Measurements from ENCODE around the gene PTPRT.

Gene PTPRT

DNA sequence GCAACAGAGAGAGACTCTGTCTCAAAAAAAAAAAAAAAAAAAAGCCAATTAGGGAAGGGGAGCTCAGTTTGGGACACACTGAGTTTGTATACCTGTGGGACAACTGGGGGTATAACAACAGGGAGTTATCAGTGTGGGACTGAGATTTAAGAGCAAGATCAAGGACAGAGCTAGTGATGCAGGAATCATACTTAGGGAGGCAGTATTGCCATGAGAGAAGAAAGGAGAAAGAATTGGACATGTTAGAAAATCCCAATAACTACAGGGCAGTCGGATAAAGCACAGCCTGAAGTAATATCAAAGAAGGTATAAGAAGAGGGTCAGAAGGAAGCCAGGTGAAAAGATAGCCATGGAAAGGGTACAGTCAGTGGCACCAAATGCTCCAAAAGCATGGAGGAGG is 121.2 kb downstream of the PTPRT start:
- H3K27ac ChIP-seq: no peak overlapping the region
- TF ChIP-seq ZFX (IDR thresholded peaks at IDR 0.05; ENCODE audit: borderline replicate concordance): no peak
- TF ChIP-seq, protein P1, sequence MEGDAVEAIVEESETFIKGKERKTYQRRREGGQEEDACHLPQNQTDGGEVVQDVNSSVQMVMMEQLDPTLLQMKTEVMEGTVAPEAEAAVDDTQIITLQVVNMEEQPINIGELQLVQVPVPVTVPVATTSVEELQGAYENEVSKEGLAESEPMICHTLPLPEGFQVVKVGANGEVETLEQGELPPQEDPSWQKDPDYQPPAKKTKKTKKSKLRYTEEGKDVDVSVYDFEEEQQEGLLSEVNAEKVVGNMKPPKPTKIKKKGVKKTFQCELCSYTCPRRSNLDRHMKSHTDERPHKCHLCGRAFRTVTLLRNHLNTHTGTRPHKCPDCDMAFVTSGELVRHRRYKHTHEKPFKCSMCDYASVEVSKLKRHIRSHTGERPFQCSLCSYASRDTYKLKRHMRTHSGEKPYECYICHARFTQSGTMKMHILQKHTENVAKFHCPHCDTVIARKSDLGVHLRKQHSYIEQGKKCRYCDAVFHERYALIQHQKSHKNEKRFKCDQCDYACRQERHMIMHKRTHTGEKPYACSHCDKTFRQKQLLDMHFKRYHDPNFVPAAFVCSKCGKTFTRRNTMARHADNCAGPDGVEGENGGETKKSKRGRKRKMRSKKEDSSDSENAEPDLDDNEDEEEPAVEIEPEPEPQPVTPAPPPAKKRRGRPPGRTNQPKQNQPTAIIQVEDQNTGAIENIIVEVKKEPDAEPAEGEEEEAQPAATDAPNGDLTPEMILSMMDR (IDR thresholded peaks at IDR 0.05): no peak

DNA sequence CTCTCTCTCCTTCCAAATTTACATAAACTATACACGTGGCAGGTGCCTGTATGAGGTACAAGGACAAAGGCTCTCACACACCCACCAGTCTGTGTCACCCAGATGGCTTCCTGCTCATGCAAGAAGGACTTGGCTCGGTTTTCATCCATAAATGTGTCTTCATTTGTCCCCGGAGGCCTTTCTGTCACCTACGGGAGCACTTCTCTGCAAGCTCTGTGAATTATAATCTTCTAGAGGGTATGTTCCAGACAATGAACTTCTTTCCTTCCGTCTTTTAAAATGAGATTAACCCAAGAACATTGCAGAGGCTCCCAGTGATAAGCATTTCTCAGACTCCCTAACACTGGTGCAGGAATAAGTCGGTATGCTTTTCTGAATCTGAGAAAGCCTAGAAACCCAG is 123.6 kb downstream of the PTPRT start:
- TF ChIP-seq ZFX (IDR thresholded peaks at IDR 0.05; ENCODE audit: borderline replicate concordance): no peak
- TF ChIP-seq, protein P1 (IDR thresholded peaks at IDR 0.05): no peak
- no peak overlapping the region for H3K27ac ChIP-seq

DNA sequence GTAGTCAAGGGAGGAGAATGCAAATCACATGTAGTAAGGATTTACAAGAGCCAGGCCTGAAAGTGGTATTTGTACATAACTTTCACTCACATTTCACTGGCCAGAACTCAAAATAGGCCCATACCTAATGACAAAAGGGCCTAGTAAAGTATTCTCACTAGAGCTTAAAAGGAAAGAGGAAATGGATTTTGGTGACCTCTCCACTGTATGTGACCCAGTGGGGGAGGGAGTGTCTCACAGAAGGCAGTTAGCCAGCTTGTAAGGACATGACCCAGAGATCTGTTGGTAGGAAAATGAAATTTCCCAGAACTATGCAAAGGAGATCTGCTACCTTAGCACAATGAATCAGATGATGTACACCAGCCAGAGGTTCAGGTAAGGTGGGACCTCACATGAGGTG is 124.4 kb downstream of the PTPRT start:
- no peak overlapping the region for H3K27ac ChIP-seq
- TF ChIP-seq, protein P1 (IDR thresholded peaks at IDR 0.05): no peak
- no peak for TF ChIP-seq ZFX (IDR thresholded peaks at IDR 0.05; ENCODE audit: borderline replicate concordance)

DNA sequence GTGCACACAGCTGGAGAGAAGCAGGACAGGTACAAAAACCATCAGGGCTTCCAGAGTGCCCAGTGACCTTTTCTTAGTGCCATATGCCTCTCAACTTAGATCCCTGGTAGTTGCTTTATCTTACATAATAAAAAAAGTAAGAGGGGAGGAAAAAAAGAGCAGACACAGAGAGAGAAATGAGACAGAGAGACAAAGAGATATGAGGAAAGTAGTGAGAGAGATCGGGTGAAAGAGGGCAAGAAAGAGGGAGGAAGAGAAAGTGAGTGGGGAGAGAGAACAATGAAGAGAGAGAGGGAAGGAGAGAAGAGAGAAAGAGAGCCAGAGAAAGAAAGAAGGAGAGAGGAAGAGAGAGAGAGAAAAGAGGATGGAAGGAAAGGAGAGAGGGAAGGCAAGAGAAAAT is 131.6 kb downstream of the PTPRT start:
- no peak for TF ChIP-seq ZFX (IDR thresholded peaks at IDR 0.05; ENCODE audit: borderline replicate concordance)
- TF ChIP-seq, protein P1 (IDR thresholded peaks at IDR 0.05): no peak
- H3K27ac ChIP-seq: no peak overlapping the region

DNA sequence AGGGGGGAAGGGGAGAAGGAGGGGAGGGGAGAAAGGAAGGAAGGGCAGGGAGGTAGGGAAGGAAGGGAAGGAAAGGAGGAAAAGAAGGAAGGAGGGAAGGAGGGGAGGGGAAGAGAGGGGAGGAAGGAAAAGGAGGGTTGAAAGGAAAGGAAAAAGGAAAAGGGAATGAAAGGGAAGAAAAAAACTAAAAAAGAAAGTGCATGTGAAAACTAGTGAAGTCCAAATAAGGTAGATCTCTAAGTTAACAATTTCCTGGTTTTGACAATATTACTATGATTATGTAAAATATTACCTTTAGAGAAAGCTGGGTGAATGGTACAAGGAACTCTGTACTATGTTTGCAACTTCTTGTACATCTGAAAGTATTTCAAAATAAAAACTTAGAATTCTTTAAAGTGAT is 132.4 kb downstream of the PTPRT start:
- TF ChIP-seq, protein P1 (IDR thresholded peaks at IDR 0.05): no peak
- TF ChIP-seq ZFX (IDR thresholded peaks at IDR 0.05; ENCODE audit: borderline replicate concordance): no peak
- no peak overlapping the region for H3K27ac ChIP-seq

DNA sequence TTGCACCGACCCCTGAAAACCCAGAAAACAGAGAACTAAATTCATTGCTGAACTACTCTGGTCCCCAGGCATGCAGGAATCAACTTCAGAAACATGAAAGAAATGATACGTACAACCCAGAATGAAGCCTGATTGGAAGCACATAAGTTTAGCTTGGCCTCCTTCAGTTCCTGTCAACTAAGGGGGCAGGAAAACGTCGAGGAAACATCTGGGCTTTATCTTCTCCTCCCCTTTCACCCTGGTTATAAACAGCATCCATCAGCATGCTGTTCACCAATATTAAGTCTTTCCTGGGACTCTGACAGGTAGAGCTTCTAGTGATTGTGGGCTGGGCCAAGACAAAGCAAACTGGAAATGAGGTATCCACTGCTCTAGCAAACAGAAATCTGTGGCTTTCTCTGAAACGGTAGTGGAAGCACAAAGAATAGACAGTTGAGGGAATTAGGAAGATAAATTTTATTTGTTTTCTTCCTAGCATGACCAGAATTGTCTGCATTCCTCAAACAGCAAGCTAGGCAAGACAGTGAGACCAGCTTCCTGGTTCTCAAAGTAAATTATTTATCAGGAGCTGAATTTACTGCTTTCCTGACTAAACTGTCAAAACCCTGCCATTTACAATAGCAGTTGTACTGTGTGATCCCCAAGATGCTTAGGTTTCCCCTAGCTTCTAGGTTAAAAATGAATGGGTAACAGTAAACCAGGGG is 134.4 kb downstream of the PTPRT start:
- H3K27ac ChIP-seq: no peak overlapping the region
- no peak for TF ChIP-seq ZFX (IDR thresholded peaks at IDR 0.05; ENCODE audit: borderline replicate concordance)
- TF ChIP-seq, protein P1 (IDR thresholded peaks at IDR 0.05): no peak

DNA sequence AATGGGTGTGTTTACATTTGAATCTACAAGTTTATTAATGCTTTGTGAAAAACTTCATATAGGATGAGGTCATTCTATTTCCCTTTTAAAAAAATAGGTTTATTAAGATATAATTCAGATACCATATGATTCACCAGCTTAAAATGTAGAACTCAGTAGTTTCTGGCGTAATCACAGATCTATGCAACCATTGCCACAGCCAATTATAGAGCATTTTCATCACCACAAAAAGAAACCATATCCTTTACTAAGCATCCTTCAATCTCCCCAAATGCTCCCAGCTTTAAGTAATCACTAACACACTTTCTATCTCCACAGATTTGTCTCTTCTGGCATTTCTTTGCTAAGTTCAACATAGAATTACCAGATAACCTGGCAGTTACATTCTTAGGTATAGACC is 137.2 kb downstream of the PTPRT start:
- H3K27ac ChIP-seq: no peak overlapping the region
- no peak for TF ChIP-seq ZFX (IDR thresholded peaks at IDR 0.05; ENCODE audit: borderline replicate concordance)
- TF ChIP-seq, protein P1 (IDR thresholded peaks at IDR 0.05): no peak

Measured in 22Rv1 (cell line).